ENCODE data around the gene MYO7A.

MYO7A gene

DNA sequence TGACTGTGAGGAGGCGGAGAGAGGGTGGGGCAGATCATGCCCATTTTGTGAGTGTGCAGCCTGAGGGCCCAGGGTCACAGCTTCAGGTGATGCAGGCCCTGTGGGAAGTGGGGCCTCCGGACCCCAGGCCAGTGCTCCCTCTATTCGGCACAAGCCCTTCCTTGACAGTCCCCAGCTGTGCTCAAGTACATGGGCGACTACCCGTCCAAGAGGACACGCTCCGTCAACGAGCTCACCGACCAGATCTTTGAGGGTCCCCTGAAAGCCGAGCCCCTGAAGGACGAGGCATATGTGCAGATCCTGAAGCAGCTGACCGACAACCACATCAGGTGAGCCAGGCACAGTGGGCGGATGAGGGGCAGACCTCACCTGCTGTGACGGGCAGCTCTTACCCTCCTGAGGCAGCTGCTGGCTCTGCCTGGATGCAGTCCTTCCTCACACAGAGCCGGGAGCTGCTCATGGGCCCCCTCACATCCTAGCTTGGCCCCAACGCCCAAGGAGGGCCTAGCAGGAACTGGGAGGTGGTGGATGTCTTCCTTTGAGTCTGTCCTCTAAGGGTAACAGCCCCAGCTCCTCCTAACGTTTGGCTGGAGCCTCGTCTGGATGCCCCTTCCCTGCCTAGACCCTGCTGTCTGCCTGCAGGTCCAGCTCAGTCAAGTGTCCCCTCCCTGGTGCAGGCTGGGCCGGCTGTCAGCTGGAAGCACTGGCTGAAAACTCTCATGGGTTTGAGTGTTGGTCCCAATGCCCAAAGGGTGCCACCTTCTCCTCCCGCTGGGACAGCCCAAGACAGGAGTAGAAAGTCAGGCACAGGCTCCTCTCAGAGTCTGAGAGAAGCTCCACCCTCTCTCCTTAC is 76.1 kb downstream of the MYO7A start:
- no peak for TF ChIP-seq CTCF (IDR thresholded peaks at IDR 0.05; ENCODE audit: low read depth, low read length)
- Histone ChIP-seq H3K27ac (no peak overlapping the region), H3K9me3 (ENCODE audit: severe bottlenecking) (no peaks in the 10 kb centered on the region), H3K4me3 (ENCODE audit: low read depth, low read length) (no peak overlapping the region), H3K36me3 (peaks cover 82% of the 10 kb centered on the region), H3K27me3 (ENCODE audit: insufficient read depth, low read depth, severe bottlenecking) (no peaks in the 10 kb centered on the region)
- peak; percentile 6 for DNase-seq

- TF ChIP-seq CTCF (IDR thresholded peaks at IDR 0.05; ENCODE audit: low read depth, low read length) = no peak
- Histone ChIP-seq H3K9me3 (ENCODE audit: severe bottlenecking) (no peaks in the 10 kb centered on the region), H3K27me3 (ENCODE audit: insufficient read depth, low read depth, severe bottlenecking) (no peaks in the 10 kb centered on the region), H3K27ac (no peak overlapping the region), H3K36me3 (peaks cover 79% of the 10 kb centered on the region), H3K4me3 (ENCODE audit: low read depth, low read length) (no peak overlapping the region)
- DNase-seq = no peak
Measured at GRCh38 chr11:77204754-77205466, 76.9 kb downstream of the MYO7A start.

- Histone ChIP-seq H3K27me3 (ENCODE audit: insufficient read depth, low read depth, severe bottlenecking) (no peaks in the 10 kb centered on the region), H3K36me3 (peaks cover 79% of the 10 kb centered on the region), H3K9me3 (ENCODE audit: severe bottlenecking) (no peaks in the 10 kb centered on the region), H3K4me3 (ENCODE audit: low read depth, low read length) (no peak overlapping the region), H3K27ac (no peak overlapping the region)
- no peak for TF ChIP-seq CTCF (IDR thresholded peaks at IDR 0.05; ENCODE audit: low read depth, low read length)
- peak; percentile 6 for DNase-seq
Measured at GRCh38 chr11:77205467-77206263, 77.6 kb downstream of the MYO7A start.

GRCh38 chr11:77206264-77207018 is 78.4 kb downstream of the MYO7A start:
- DNase-seq = peak; percentile 5
- H3K36me3 ChIP-seq = peaks cover 79% of the 10 kb centered on the region
- no peak overlapping the region for H3K27ac ChIP-seq
- no peak for TF ChIP-seq CTCF (IDR thresholded peaks at IDR 0.05; ENCODE audit: low read depth, low read length)
- H3K27me3 ChIP-seq (ENCODE audit: insufficient read depth, low read depth, severe bottlenecking) = no peaks in the 10 kb centered on the region
- H3K9me3 ChIP-seq (ENCODE audit: severe bottlenecking) = no peaks in the 10 kb centered on the region
- no peak overlapping the region for H3K4me3 ChIP-seq (ENCODE audit: low read depth, low read length)

DNA sequence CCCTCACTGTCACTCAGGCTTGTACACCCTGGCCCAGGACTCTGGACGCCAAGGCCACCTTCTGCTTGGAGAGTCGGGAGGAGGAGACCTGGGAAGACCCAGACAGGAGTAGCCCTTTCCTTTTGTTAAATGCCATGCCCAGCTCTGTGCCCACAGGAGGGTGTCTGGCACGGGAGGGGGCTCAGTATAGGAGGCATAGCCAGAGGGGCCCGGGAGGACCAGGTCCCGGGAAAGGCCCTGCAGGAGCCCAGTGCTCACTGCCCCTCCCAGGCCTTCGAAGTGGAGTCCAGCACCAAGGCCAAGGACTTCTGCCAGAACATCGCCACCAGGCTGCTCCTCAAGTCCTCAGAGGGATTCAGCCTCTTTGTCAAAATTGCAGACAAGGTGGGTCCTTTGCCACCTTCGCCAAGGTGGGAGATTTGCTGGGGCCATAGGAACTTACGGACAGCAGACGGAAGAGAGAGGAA is 79.0 kb downstream of the MYO7A start:
- H3K9me3 ChIP-seq (ENCODE audit: severe bottlenecking) = no peaks in the 10 kb centered on the region
- no peak for TF ChIP-seq CTCF (IDR thresholded peaks at IDR 0.05; ENCODE audit: low read depth, low read length)
- H3K36me3 ChIP-seq = peaks cover 82% of the 10 kb centered on the region
- H3K27me3 ChIP-seq (ENCODE audit: insufficient read depth, low read depth, severe bottlenecking) = no peaks in the 10 kb centered on the region
- no peak for DNase-seq
- H3K27ac ChIP-seq = no peak overlapping the region
- H3K4me3 ChIP-seq (ENCODE audit: low read depth, low read length) = no peak overlapping the region

Measured in WERI-Rb-1 (cell line).